NCI-H1436 treated with DMSO at 0.1 percent for 48 hours (cell line): ENCODE results near the gene CITED2.

Experiments used
- DNase-seq: peaks from one replicate; lab custom pipeline; 2025; lab: John Stamatoyannopoulos, UW

CITED2 gene

GRCh38 chr6:139381216-139381865 lies 6.9 kb upstream of the CITED2 start:
- no peak for DNase-seq

GRCh38 chr6:139380611-139381010 lies 6.2 kb upstream of the CITED2 start:
- DNase-seq: no peak

GRCh38 chr6:139380168-139380567 lies 5.7 kb upstream of the CITED2 start:
- no peak for DNase-seq

GRCh38 chr6:139378882-139379341 lies 4.5 kb upstream of the CITED2 start:
- no peak for DNase-seq

GRCh38 chr6:139378226-139378625 lies 3.8 kb upstream of the CITED2 start:
- no peak for DNase-seq

- DNase-seq: no peak
Measured at GRCh38 chr6:139376604-139377218, 2.3 kb upstream of the CITED2 start.

GRCh38 chr6:139376017-139376330 lies 1.5 kb upstream of the CITED2 start:
- DNase-seq: no peak

- DNase-seq: peak; percentile 82
Measured at GRCh38 chr6:139375226-139376016, 973 bp upstream of the CITED2 start.

- DNase-seq: no peak
Measured at GRCh38 chr6:139373928-139374356, 506 bp downstream of the CITED2 start.

- DNase-seq: no peak
Measured at GRCh38 chr6:139373154-139373927, 1.1 kb downstream of the CITED2 start.

- DNase-seq: no peak
Measured at GRCh38 chr6:139372326-139373153, 1.9 kb downstream of the CITED2 start.

GRCh38 chr6:139371421-139372203 lies 2.8 kb downstream of the CITED2 start:
- DNase-seq: no peak

- no peak for DNase-seq
Measured at GRCh38 chr6:139370999-139371345, 3.5 kb downstream of the CITED2 start.

GRCh38 chr6:139370283-139370998 lies 4.0 kb downstream of the CITED2 start:
- no peak for DNase-seq

- no peak for DNase-seq
Measured at GRCh38 chr6:139369568-139370282, 4.7 kb downstream of the CITED2 start.

GRCh38 chr6:139369068-139369467 lies 5.4 kb downstream of the CITED2 start:
- no peak for DNase-seq

GRCh38 chr6:139368661-139369060 lies 5.8 kb downstream of the CITED2 start:
- no peak for DNase-seq

GRCh38 chr6:139367810-139368351 lies 6.6 kb downstream of the CITED2 start:
- no peak for DNase-seq

GRCh38 chr6:139364982-139365379 lies 9.5 kb downstream of the CITED2 start:
- no peak for DNase-seq
